Naive B cell (primary cell): ENCODE data around the gene ABCC2. TPM values are rescaled to one million over a fixed set of nuclear protein-coding genes. Genes with fewer than 3 reads are reported as not detected.
A peak's percentile ranks its signal among the peaks of the same experiment; 100 is the strongest.

Experiments used
- ATAC-seq, 2 donors: fragments of 150-1000 bp; cut with Tn5 transposase; 2 replicates each; pipeline ENCODE4 v1.10.0; 2021; ENCODE audit warnings: low read depth in 2 of 2, mild to moderate bottlenecking in 2 of 2, moderate library complexity in 2 of 2
- DNase-seq: peaks from one replicate; pipeline ENCODE4 v3.0.0; 2022
- H3K27ac Mint-ChIP-seq, 6 donors: one replicate each; pipeline ENCODE4 v1.8.0; 2020 to 2022; ENCODE audit warnings: mild to moderate bottlenecking in 6 of 6, mixed read lengths in 6 of 6, moderate library complexity in 5 of 6, inconsistent platforms in 2 of 6
- H3K27me3 Mint-ChIP-seq, 3 donors: one replicate each; pipeline ENCODE4 v1.8.0; 2021 to 2022; ENCODE audit warnings: mixed read lengths in 3 of 3, mild to moderate bottlenecking in 1 of 3
- H3K36me3 Mint-ChIP-seq, 2 donors: one replicate each; pipeline ENCODE4 v1.8.0; 2020 to 2022; ENCODE audit warnings: mixed read lengths in 2 of 2, inconsistent platforms in 1 of 2, mild to moderate bottlenecking in 1 of 2
- H3K4me1 Mint-ChIP-seq, 3 donors: one replicate each; pipeline ENCODE4 v1.8.0; 2020 to 2022; ENCODE audit warnings: mixed read lengths in 3 of 3, inconsistent platforms in 1 of 3, mild to moderate bottlenecking in 1 of 3, moderate library complexity in 1 of 3
- H3K4me3 Mint-ChIP-seq, 8 donors: one replicate each; pipeline ENCODE4 v1.8.0; 2020 to 2022; ENCODE audit warnings: mild to moderate bottlenecking in 8 of 8, mixed read lengths in 8 of 8, moderate library complexity in 8 of 8, inconsistent platforms in 2 of 8
- H3K9me3 Mint-ChIP-seq, 7 donors: one replicate each; pipeline ENCODE4 v1.8.0; 2020 to 2022; ENCODE audit warnings: mixed read lengths in 7 of 7, mild to moderate bottlenecking in 5 of 7, inconsistent platforms in 2 of 7, moderate library complexity in 1 of 7
- polyA plus RNA-seq, 6 donors: library from polyadenylated mRNA; unstranded; fragments of 300-500 nt; fragmentation: Illumina TruSeq; gene quantifications; one replicate each; pipeline ENCODE4 v1.2.3, GENCODE V29; 2021; ENCODE audit warnings: low read depth in 6 of 6

ABCC2 gene
- polyA plus RNA-seq, 6 donors from 2014 or later = 0.44 to 1.5 (median 0.63) TPM; not detected in 1

- Mint-ChIP-seq H3K36me3 (peaks cover 0 to 11% of the 10 kb centered on the region in 2 donors), H3K27me3 (no peaks in the 10 kb centered on the region), H3K4me3 (no peak overlapping the region), H3K27ac (peak overlapping the region in 1 of 6 donors; percentile 22), H3K9me3 (no peaks in the 10 kb centered on the region), H3K4me1 (no peaks in the 10 kb centered on the region)
- ATAC-seq = no peak
- no peak for DNase-seq
Measured at GRCh38 chr10:99805190-99805589, 22.8 kb downstream of the ABCC2 start.

GRCh38 chr10:99806091-99806490 lies 23.7 kb downstream of the ABCC2 start:
- Mint-ChIP-seq H3K27me3 (no peaks in the 10 kb centered on the region), H3K4me3 (no peak overlapping the region), H3K9me3 (no peaks in the 10 kb centered on the region), H3K36me3 (peaks cover 0 to 11% of the 10 kb centered on the region in 2 donors), H3K27ac (no peak overlapping the region), H3K4me1 (no peaks in the 10 kb centered on the region)
- ATAC-seq (no peak), DNase-seq (no peak)

GRCh38 chr10:99807786-99808185 lies 25.3 kb downstream of the ABCC2 start:
- Mint-ChIP-seq H3K27me3 (no peaks in the 10 kb centered on the region), H3K36me3 (peaks cover 0 to 7% of the 10 kb centered on the region in 2 donors), H3K9me3 (no peaks in the 10 kb centered on the region), H3K27ac (no peak overlapping the region), H3K4me1 (no peaks in the 10 kb centered on the region), H3K4me3 (no peak overlapping the region)
- no peak for DNase-seq
- ATAC-seq = no peak

GRCh38 chr10:99808270-99808669 lies 25.8 kb downstream of the ABCC2 start:
- H3K36me3 Mint-ChIP-seq = peaks cover 0 to 7% of the 10 kb centered on the region in 2 donors
- H3K9me3 Mint-ChIP-seq = no peaks in the 10 kb centered on the region
- DNase-seq = no peak
- H3K27ac Mint-ChIP-seq = no peak overlapping the region
- no peaks in the 10 kb centered on the region for H3K27me3 Mint-ChIP-seq
- H3K4me3 Mint-ChIP-seq = no peak overlapping the region
- no peak for ATAC-seq
- no peaks in the 10 kb centered on the region for H3K4me1 Mint-ChIP-seq

GRCh38 chr10:99809481-99809880 lies 27.0 kb downstream of the ABCC2 start:
- DNase-seq = no peak
- no peaks in the 10 kb centered on the region for H3K4me1 Mint-ChIP-seq
- H3K27ac Mint-ChIP-seq = peak overlapping the region in 1 of 6 donors; percentile 76
- H3K9me3 Mint-ChIP-seq = no peaks in the 10 kb centered on the region
- H3K36me3 Mint-ChIP-seq = peaks cover 0 to 2% of the 10 kb centered on the region in 2 donors
- H3K27me3 Mint-ChIP-seq = no peaks in the 10 kb centered on the region
- no peak overlapping the region for H3K4me3 Mint-ChIP-seq
- no peak for ATAC-seq

GRCh38 chr10:99809931-99810615 lies 27.6 kb downstream of the ABCC2 start:
- DNase-seq = no peak
- no peaks in the 10 kb centered on the region for H3K36me3 Mint-ChIP-seq
- no peaks in the 10 kb centered on the region for H3K4me1 Mint-ChIP-seq
- no peak for ATAC-seq
- peaks cover 0 to 4% (median 0%) of the 10 kb centered on the region in 7 donors for H3K9me3 Mint-ChIP-seq
- no peak overlapping the region for H3K4me3 Mint-ChIP-seq
- no peaks in the 10 kb centered on the region for H3K27me3 Mint-ChIP-seq
- peak overlapping the region in 1 of 6 donors; percentile 76 for H3K27ac Mint-ChIP-seq

GRCh38 chr10:99812177-99812576 lies 29.7 kb downstream of the ABCC2 start:
- Mint-ChIP-seq H3K4me3 (no peak overlapping the region), H3K27me3 (no peaks in the 10 kb centered on the region), H3K9me3 (peaks cover 0 to 7% (median 0%) of the 10 kb centered on the region in 7 donors), H3K27ac (peak overlapping the region in 1 of 6 donors; percentile 14), H3K4me1 (no peaks in the 10 kb centered on the region), H3K36me3 (peaks cover 0 to 2% of the 10 kb centered on the region in 2 donors)
- DNase-seq = no peak
- no peak for ATAC-seq

- ATAC-seq = no peak
- no peak overlapping the region for H3K4me3 Mint-ChIP-seq
- H3K9me3 Mint-ChIP-seq = peaks cover 0 to 7% (median 0%) of the 10 kb centered on the region in 7 donors
- no peak for DNase-seq
- no peaks in the 10 kb centered on the region for H3K4me1 Mint-ChIP-seq
- no peaks in the 10 kb centered on the region for H3K27me3 Mint-ChIP-seq
- peaks cover 0 to 8% of the 10 kb centered on the region in 2 donors for H3K36me3 Mint-ChIP-seq
- no peak overlapping the region for H3K27ac Mint-ChIP-seq
Measured at GRCh38 chr10:99814143-99814542, 31.7 kb downstream of the ABCC2 start.

GRCh38 chr10:99815621-99816020 lies 33.2 kb downstream of the ABCC2 start:
- H3K27ac Mint-ChIP-seq = no peak overlapping the region
- no peak overlapping the region for H3K4me3 Mint-ChIP-seq
- DNase-seq (no peak), ATAC-seq (no peak)
- peaks cover 0 to 7% (median 0%) of the 10 kb centered on the region in 7 donors for H3K9me3 Mint-ChIP-seq
- H3K27me3 Mint-ChIP-seq = no peaks in the 10 kb centered on the region
- no peaks in the 10 kb centered on the region for H3K4me1 Mint-ChIP-seq
- H3K36me3 Mint-ChIP-seq = peaks cover 0 to 8% of the 10 kb centered on the region in 2 donors

GRCh38 chr10:99827936-99828335 lies 45.5 kb downstream of the ABCC2 start:
- no peak for ATAC-seq
- Mint-ChIP-seq H3K36me3 (peaks cover 6 to 20% of the 10 kb centered on the region in 2 donors), H3K4me3 (no peak overlapping the region), H3K4me1 (no peaks in the 10 kb centered on the region), H3K27me3 (peaks cover 0 to 9% (median 7%) of the 10 kb centered on the region in 3 donors), H3K27ac (no peak overlapping the region), H3K9me3 (peaks cover 0 to 7% (median 5%) of the 10 kb centered on the region in 7 donors)
- no peak for DNase-seq

- Mint-ChIP-seq H3K4me3 (no peak overlapping the region), H3K4me1 (no peaks in the 10 kb centered on the region), H3K9me3 (peaks cover 0 to 7% (median 5%) of the 10 kb centered on the region in 7 donors), H3K27me3 (peaks cover 0 to 9% (median 7%) of the 10 kb centered on the region in 3 donors), H3K27ac (no peak overlapping the region), H3K36me3 (peaks cover 6 to 20% of the 10 kb centered on the region in 2 donors)
- ATAC-seq = no peak
- DNase-seq = no peak
Measured at GRCh38 chr10:99828464-99828863, 46.0 kb downstream of the ABCC2 start.

- Mint-ChIP-seq H3K4me3 (no peak overlapping the region), H3K27ac (no peak overlapping the region), H3K4me1 (no peaks in the 10 kb centered on the region), H3K9me3 (peaks cover 0 to 7% (median 5%) of the 10 kb centered on the region in 7 donors), H3K27me3 (peaks cover 0 to 9% (median 7%) of the 10 kb centered on the region in 3 donors), H3K36me3 (peaks cover 11 to 20% of the 10 kb centered on the region in 2 donors)
- no peak for DNase-seq
- no peak for ATAC-seq
Measured at GRCh38 chr10:99832439-99832838, 50.0 kb downstream of the ABCC2 start.

- H3K27me3 Mint-ChIP-seq = peaks cover 0 to 7% (median 0%) of the 10 kb centered on the region in 3 donors
- no peak for ATAC-seq
- H3K9me3 Mint-ChIP-seq = no peaks in the 10 kb centered on the region
- peaks cover 6 to 11% of the 10 kb centered on the region in 2 donors for H3K36me3 Mint-ChIP-seq
- no peak overlapping the region for H3K4me3 Mint-ChIP-seq
- DNase-seq = no peak
- H3K4me1 Mint-ChIP-seq = no peaks in the 10 kb centered on the region
- no peak overlapping the region for H3K27ac Mint-ChIP-seq
Measured at GRCh38 chr10:99834410-99834809, 52.0 kb downstream of the ABCC2 start.

GRCh38 chr10:99835947-99836346 lies 53.5 kb downstream of the ABCC2 start:
- no peaks in the 10 kb centered on the region for H3K4me1 Mint-ChIP-seq
- no peak overlapping the region for H3K27ac Mint-ChIP-seq
- ATAC-seq (no peak), DNase-seq (no peak)
- H3K4me3 Mint-ChIP-seq = no peak overlapping the region
- H3K36me3 Mint-ChIP-seq = peaks cover 0 to 6% of the 10 kb centered on the region in 2 donors
- no peaks in the 10 kb centered on the region for H3K27me3 Mint-ChIP-seq
- H3K9me3 Mint-ChIP-seq = peaks cover 0 to 2% (median 0%) of the 10 kb centered on the region in 7 donors
